Ovary (tissue), 9 donors: ENCODE results near the gene QPRT. TPM values are rescaled to one million over a fixed set of nuclear protein-coding genes. Genes with fewer than 3 reads are reported as not detected.
"Not testable (repeated sequence)": the region's sequence is repeated elsewhere in the genome, so short reads cannot be mapped to it uniquely, and the experiment has no call there.

Source experiments
- DNase-seq, 5 donors: peaks; one replicate each; pipeline ENCODE4 v3.0.0-alpha.2; 2019 to 2020
- H3K27ac ChIP-seq, 2 donors: fragments of 200-600 bp; one replicate each; pipeline versions ENCODE4 v1.5.1 to v1.8.0; 2019 to 2022
- H3K27me3 ChIP-seq: fragments of 200-600 bp; one replicate; pipeline ENCODE4 v1.8.0; 2022
- H3K36me3 ChIP-seq: fragments of 200-600 bp; sonication (generic); one replicate; pipeline ENCODE4 v1.5.1; 2019
- H3K4me1 ChIP-seq: one replicate; pipeline ENCODE4 v1.8.1; 2013; ENCODE audit warnings: mild to moderate bottlenecking, moderate library complexity; ENCODE audit not compliant: insufficient read depth
- H3K4me3 ChIP-seq: fragments of 200-600 bp; sonication (generic); one replicate; pipeline ENCODE4 v1.5.1; 2017
- H3K9me3 ChIP-seq, 2 donors: fragments of 200-600 bp in 1 of 2; sonication (generic) in 1 of 2; one replicate each; pipeline versions ENCODE4 v1.5.1 to v1.8.1; 2013 to 2019; ENCODE audit warnings: mild to moderate bottlenecking in 1 of 2, moderate library complexity in 1 of 2
- CTCF ChIP-seq, 3 donors: fragments of 450-650 bp in 2 of 3; fragments of 200-600 bp in 1 of 3; IDR thresholded peaks; one replicate each; pipeline versions ENCODE4 v1.5.1 to v1.8.0; 2016 to 2022; ENCODE audit warnings: antibody characterized with exemption in 3 of 3, mild to moderate bottlenecking in 1 of 3
- EP300 ChIP-seq: sonication (generic); formaldehyde crosslinking; IDR thresholded peaks from one replicate; pipeline ENCODE4 v1.6.1; 2017; ENCODE audit warnings: antibody characterized with exemption
- POLR2A ChIP-seq: fragments of 450-650 bp; IDR thresholded peaks from one replicate; pipeline ENCODE4 v1.6.1; 2017; ENCODE audit warnings: antibody characterized with exemption, mild to moderate bottlenecking, moderate library complexity
- WGBS, 3 donors: extraction: QIAGEN DNeasy Blood & Tissue Kit in 1 of 3; methylation state at CpG; one replicate each; pipeline versions ENCODE4 v1.1.5 to v1.1.7; 2013 to 2017; 5-methylcytosine and 5-hydroxymethylcytosine counted together
- intact Hi-C, 4 donors: fragments of 100-400 bp; cut with DNase I; formaldehyde crosslinking; loops; one replicate each; pipeline versions ENCODE4 v1.11.0 to v1.15.1; 2022 to 2023
- polyA plus RNA-seq, 2 donors: library from polyadenylated mRNA; stranded (reverse); fragments of 200-250 nt in 1 of 2; fragments of 350-450 nt in 1 of 2; fragmentation: Illumina TruSeq in 1 of 2; extraction: RNeasy Lipid Tissue Mini Kit (QIAGEN cat#74804) in 1 of 2; gene quantifications; one replicate each; pipeline ENCODE4 v1.2.3, GENCODE V29; 2013 to 2014
- total RNA-seq, 7 donors: library from RNA; depleted of rRNA in 2 of 7; stranded (reverse); fragments of >200 nt in 2 of 7; fragmentation: NEBNext Ultra II Directional in 3 of 7; extraction: Animal tissue kit (Norgen Biotek cat#: 25700) in 3 of 7; gene quantifications; one replicate each; pipeline versions ENCODE4 v1.1.0 to v1.2.4, GENCODE V29; 2016 to 2023
- donor health status: DM: no; HTN: no; CAD: no; lungs with moderate emphysema.
- donor health status: DM: no; HTN: no; CAD: no.
- donor health status: Bipolar disorder and iron deficiency.
- donor health status: DM: yes; HTN: yes; CAD: no.
- donor health status: DM: no; HTN: no; CAD: no.
- donor health status: DM: yes; HTN: yes; CAD: no.

Gene QPRT
- total and polyA plus RNA-seq, 9 donors, result 21.4 to 67.9 (median 43.1) TPM

- H3K36me3 ChIP-seq, result no peaks in the 10 kb centered on the region
- no peak overlapping the region for H3K4me3 ChIP-seq
- no peak for DNase-seq
- 50 to 74% (median 60%) methylated on average over 16 of the region's 16 CpGs for WGBS, 3 donors
- H3K4me1 ChIP-seq, result no peaks in the 10 kb centered on the region
- intact Hi-C loops, result no loop called here
- no peaks in the 10 kb centered on the region for H3K9me3 ChIP-seq
- no peaks in the 10 kb centered on the region for H3K27me3 ChIP-seq
- no peak overlapping the region for H3K27ac ChIP-seq
- no peak for TF ChIP-seq EP300
- no peak for TF ChIP-seq CTCF (IDR thresholded peaks at IDR 0.05)
- TF ChIP-seq POLR2A, result no peak
These were observed 30.1 kb downstream of the QPRT start for GRCh38 chr16:29708917-29709600.

GRCh38 chr16:29709657-29710056, 30.7 kb downstream of the QPRT start:
- DNase-seq, H3K9me3 ChIP-seq, H3K4me1 ChIP-seq, H3K36me3 ChIP-seq, H3K27ac ChIP-seq, H3K4me3 ChIP-seq, intact Hi-C loops, H3K27me3 ChIP-seq: not testable (repeated sequence)
- WGBS, 3 donors, result 50 to 73% (median 58%) methylated on average over 6 of the region's 6 CpGs

GRCh38 chr16:29710227-29711219, 31.5 kb downstream of the QPRT start:
- 27 to 30% (median 29%) methylated on average over 17 of the region's 17 CpGs for WGBS, 3 donors
- DNase-seq, result peak in 1 of 5 donors; percentile 45
- Histone ChIP-seq H3K27ac (no peak overlapping the region), H3K36me3 (no peaks in the 10 kb centered on the region), H3K4me1 (no peaks in the 10 kb centered on the region), H3K27me3 (no peaks in the 10 kb centered on the region), H3K4me3 (no peak overlapping the region), H3K9me3 (no peaks in the 10 kb centered on the region)
- TF ChIP-seq CTCF (IDR thresholded peaks at IDR 0.05), result peak; percentile 32 to 81 (median 76)
- TF ChIP-seq EP300, result no peak
- intact Hi-C loops, result no loop called here

GRCh38 chr16:29712809-29713208, 33.8 kb downstream of the QPRT start:
- H3K36me3 ChIP-seq, result no peaks in the 10 kb centered on the region
- DNase-seq, result no peak
- H3K27me3 ChIP-seq, result no peaks in the 10 kb centered on the region
- intact Hi-C loops, result no loop called here
- WGBS, 3 donors, result 55 to 64% (median 56%) methylated on average over 4 of the region's 4 CpGs
- no peak overlapping the region for H3K27ac ChIP-seq
- H3K4me3 ChIP-seq, result no peak overlapping the region
- H3K9me3 ChIP-seq, result no peaks in the 10 kb centered on the region
- H3K4me1 ChIP-seq, result no peaks in the 10 kb centered on the region
- TF ChIP-seq CTCF (IDR thresholded peaks at IDR 0.05) (no peak), POLR2A (no peak), EP300 (no peak)
